ENCODE data around the gene SRGAP1. TPM values are rescaled to one million over a fixed set of nuclear protein-coding genes. Genes with fewer than 3 reads are reported as not detected.

SRGAP1 gene
- polyA plus RNA-seq, 1 donor: 29.7 TPM

DNA sequence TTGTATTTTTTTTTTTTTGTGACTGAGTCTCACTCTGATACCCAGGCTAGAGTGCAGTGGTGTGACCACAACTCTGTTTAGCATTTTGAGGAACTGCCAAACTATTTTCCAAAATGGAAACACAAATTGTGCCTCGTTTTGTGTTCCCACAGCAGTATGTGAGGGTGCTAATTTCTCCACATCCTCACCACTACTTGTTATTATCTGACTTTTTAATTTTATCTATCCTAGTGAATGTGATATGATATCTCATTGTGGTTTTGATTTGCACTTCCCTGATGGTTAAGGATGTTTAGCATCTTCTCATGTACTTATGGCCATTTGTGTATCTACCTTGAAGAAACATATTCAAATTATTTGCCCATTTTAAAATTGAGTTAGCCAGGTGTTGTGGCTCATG is 62.4 kb downstream of the SRGAP1 start:
- DNase-seq: no peak

DNA sequence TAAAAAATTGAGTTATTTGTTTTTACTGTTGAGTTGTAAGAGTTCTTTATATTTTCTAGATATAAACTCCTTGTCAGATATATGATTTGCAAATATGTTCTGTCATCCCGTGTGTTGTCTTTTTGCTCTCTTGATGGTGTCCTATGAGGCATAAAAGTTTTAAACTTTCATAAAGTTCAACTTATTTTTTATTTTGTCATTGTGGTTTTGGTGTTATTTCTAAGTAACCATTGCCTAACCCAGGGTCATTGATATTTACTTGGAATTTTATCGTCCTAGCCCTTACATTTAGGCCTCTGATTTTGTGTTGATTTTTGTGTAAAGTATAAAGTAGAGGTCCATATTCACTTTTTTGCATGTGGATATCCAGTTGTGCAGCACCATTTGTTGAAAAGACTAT is 63.1 kb downstream of the SRGAP1 start:
- DNase-seq: no peak

GRCh38 chr12:63909746-63910145 is 65.2 kb downstream of the SRGAP1 start:
- no peak for DNase-seq

- no peak for DNase-seq
Measured at GRCh38 chr12:63911341-63911740, 66.8 kb downstream of the SRGAP1 start.

DNA sequence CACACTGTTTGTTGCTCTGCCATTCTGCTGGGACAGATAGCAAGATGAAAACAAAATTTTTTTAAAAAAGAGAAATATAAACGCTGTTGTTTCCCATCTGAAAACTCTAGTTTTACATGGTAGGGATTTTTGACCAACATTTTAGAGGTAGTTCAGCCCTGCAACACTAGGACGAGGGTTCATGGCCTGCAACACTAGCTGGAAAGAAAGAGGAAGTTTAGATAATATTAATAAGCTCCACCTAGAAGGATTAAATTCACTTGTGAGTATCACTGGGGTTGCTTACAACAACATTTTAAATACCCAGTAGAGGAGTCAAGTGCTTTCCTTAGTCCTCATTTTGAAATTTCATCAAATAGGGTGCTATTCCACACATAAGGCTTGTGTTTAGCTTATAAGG is 68.2 kb downstream of the SRGAP1 start:
- DNase-seq: no peak

DNA sequence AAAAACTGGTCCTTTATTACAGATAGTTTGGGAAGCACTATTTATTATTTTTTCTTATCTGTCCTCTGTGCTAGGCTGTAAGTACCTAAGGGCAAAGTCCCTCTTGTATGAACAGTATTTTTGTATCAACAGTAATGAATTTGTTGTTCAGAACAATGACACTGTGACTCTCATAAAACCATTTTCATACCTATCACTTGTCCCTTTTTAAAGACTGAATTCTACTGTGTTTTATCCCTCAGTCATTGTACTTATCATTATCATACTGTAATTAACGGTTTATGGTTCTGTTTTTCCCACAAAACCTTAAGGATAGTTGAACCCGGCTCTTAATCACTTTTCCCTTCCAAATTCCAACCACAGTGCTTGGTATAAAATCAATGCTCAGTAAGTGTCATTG is 69.4 kb downstream of the SRGAP1 start:
- DNase-seq: no peak

DNA sequence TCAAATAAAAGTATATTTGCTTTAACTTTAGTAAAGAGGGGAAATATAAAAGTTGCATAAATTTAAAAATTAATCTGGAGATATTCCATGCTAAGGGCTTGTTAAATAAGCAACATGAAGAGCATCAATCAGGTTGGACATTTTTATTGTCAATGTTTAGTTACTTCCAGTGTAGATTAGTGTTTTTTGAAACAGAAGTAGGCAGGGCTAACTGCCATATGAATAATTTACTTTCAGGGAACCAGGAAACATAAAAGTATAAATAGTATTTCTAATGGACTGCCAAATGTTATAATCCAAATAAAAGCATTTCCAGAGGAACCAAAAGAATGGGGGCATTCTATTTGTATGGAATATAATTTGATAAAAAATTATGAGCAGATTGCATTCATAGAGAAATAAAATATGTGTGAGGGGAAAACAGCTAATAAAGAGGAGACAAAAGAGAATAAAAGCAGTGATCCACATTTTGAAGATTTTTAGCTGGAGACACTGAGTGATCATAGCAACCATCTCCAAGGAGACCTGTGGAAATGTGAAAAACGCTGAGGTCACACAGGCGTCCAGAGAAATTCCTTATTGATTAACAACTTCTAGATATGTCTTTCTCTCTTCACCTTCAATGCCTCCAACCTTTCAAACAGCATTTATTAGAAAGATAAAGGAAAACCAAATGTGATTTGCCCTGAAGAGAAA is 70.8 kb downstream of the SRGAP1 start:
- DNase-seq: peak; percentile 17

- DNase-seq: no peak
Measured at GRCh38 chr12:63916561-63917476, 72.3 kb downstream of the SRGAP1 start.

- no peak for DNase-seq
Measured at GRCh38 chr12:63917477-63917862, 73.0 kb downstream of the SRGAP1 start.

DNA sequence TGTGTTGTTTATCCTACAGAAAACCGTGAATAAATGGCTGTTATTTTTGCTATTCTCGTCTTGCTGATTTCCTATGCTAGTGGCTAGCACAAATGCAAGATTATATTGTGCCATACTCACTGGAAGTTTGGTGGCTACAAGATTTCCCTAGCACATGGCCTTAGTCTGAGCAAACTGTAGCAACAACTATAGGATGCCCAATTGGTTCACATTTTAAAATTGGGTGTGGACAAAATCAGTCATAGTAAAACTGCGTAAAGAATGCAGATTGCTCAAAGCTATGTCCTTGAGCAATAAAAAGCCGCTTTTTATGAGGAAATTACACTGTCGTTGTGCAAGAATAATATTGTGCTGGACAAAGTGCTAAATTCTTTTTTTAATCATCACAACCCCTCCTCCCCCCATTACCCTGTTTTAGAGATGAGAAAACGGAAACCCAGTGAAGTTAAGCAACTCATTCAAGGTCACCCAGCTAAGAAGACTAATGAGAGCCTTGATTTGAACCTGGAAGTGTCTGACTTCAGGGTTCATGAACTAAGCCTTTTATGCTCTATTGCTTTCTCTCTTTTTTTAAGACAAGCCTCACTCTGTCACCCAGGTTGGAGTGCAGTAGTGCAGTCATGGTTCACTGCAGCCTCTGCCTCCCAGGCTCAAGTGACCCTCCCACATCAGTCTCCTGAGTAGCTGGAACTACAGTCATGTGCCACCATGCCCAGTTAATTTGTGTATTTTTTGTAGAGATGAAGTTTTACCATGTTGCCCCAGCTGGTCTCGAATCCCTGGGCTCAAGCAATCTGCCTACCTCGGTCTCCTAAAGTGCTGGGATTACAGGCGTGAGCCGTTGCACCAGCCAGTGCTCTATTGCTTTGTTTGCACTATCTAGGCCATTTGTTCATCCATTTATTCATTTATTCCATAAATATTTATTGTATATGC is 73.6 kb downstream of the SRGAP1 start:
- peak; percentile 70 for DNase-seq

DNA sequence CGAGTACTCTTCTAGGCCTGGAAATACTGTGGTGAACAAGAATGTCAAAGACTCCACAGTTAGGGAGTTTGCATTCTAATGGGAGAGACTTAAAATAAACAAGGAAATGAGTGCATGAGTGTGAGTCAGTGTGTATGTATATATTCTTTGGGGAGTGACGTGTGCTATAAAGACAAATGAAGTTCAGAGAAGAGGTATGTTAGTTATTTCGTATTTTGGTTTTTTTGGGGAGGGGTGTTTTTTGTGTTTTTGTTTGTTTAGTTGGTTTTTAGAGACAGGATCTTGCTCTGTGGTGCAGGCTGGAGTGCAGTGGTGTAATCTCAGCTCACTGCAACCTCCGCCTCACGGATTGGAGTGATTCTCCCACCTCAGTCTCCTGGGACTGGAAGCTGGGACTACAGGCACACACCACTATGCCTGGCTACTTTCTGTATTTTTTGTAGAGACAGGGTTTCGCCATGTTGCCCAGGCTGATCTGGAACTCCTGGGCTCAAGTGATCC is 74.3 kb downstream of the SRGAP1 start:
- no peak for DNase-seq

DNA sequence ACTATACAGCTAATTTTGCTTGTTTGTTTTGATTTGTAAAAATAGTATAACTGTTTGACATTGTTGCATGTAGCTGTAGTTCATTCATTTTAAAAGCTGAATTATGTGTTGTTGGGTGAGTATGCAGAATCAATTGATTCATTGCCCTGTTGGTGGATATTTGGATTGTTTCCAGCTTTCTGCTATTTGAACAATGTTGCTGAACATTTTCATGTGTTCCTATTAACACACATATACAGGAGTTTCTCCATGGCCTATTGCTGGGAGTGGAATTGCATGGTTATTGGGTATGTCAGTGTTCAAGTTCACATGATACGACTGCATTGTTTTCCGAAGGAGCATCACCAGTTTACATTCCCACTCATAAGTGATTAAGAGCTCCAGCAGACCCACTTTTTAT is 75.3 kb downstream of the SRGAP1 start:
- DNase-seq: no peak

DNA sequence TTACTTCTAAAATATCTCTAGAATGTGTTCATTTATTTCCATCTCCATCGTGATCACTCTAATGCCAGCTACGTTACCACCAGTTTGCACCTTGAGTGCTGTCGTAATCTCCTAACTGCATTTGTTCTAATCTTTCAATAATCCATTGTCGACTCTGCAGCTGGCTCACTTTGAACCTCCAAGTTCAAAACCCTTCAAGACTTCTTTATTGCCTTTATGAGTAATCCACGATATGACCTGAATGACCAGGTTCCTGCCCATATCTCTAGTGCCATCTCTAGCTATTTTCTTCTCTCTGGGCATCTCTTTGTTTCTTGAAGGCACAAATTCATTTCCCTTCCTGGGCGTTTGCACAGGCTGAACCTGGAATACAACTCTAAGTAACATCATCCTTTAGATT is 76.7 kb downstream of the SRGAP1 start:
- DNase-seq: no peak

- DNase-seq: no peak
Measured at GRCh38 chr12:63922474-63922873, 78.0 kb downstream of the SRGAP1 start.

- DNase-seq: no peak
Measured at GRCh38 chr12:63924781-63925180, 80.3 kb downstream of the SRGAP1 start.

GRCh38 chr12:63927511-63927910 is 83.0 kb downstream of the SRGAP1 start:
- DNase-seq: no peak

DNA sequence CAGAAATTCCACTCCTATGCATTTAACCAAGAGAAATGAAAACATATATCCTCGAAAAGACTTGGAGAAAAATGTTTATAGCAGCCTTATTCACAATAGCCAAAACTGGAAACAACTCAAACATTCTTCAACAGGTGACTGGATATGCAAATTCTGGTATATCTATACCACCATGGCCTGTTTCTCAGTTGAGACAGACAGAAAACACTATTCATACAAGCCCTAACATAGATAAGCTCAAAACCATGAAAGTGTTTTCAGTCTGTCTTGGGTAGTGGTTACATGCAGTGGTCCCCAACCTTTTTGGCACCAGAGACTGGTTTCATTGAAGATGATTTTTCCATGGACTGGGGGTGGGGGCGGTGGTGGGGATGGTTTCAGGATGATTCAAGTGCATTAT is 83.8 kb downstream of the SRGAP1 start:
- DNase-seq: no peak

- DNase-seq: no peak
Measured at GRCh38 chr12:63929426-63929825, 84.9 kb downstream of the SRGAP1 start.

- DNase-seq: no peak
Measured at GRCh38 chr12:63930971-63931370, 86.5 kb downstream of the SRGAP1 start.

GRCh38 chr12:63931703-63932102 is 87.2 kb downstream of the SRGAP1 start:
- no peak for DNase-seq

GRCh38 chr12:63934936-63935335 is 90.4 kb downstream of the SRGAP1 start:
- no peak for DNase-seq

DNA sequence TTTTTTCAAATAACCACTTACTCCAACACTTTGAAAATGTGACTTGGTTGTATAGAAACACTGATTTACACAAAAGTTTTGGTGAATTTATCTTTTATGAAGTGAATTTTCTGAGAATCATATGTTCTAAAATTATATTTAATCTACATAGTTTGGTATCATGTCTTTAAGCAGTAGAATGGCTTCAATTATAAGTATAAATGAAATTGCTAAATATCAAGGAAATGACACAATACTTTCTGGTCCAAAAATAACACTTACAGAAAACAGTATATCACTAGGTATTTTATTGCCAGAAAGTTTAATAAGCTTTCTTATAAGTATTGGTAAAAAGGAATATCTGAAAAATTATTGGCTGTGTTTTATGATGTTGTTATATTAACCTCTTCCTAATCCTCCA is 90.9 kb downstream of the SRGAP1 start:
- DNase-seq: no peak
